ENCODE data around the gene FBXW7. TPM values are rescaled to one million over a fixed set of nuclear protein-coding genes. Genes with fewer than 3 reads are reported as not detected.

The FBXW7 gene
- total RNA-seq, 4 donors from 2014 or later = 106 to 363 (median 138) TPM

- TF ChIP-seq POLR2AphosphoS5 (IDR thresholded peaks at IDR 0.05) (peak in 2 of 3 donors; percentile 65 to 67), EP300 (IDR thresholded peaks at IDR 0.05) (no peak), POLR2A (IDR thresholded peaks at IDR 0.05) (peak in 1 of 2 donors; percentile 52)
- TF ChIP-seq, protein P1, sequence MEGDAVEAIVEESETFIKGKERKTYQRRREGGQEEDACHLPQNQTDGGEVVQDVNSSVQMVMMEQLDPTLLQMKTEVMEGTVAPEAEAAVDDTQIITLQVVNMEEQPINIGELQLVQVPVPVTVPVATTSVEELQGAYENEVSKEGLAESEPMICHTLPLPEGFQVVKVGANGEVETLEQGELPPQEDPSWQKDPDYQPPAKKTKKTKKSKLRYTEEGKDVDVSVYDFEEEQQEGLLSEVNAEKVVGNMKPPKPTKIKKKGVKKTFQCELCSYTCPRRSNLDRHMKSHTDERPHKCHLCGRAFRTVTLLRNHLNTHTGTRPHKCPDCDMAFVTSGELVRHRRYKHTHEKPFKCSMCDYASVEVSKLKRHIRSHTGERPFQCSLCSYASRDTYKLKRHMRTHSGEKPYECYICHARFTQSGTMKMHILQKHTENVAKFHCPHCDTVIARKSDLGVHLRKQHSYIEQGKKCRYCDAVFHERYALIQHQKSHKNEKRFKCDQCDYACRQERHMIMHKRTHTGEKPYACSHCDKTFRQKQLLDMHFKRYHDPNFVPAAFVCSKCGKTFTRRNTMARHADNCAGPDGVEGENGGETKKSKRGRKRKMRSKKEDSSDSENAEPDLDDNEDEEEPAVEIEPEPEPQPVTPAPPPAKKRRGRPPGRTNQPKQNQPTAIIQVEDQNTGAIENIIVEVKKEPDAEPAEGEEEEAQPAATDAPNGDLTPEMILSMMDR (IDR thresholded peaks at IDR 0.05) = no peak
- peak in 1 of 2 donors; percentile 67 for DNase-seq (ENCODE audit: low spot score in 2 of 2)
- peak overlapping the region; percentile 48 for H3K4me3 ChIP-seq
- H3K36me3 ChIP-seq = no peaks in the 10 kb centered on the region
- H3K4me1 ChIP-seq = peaks cover 33% of the 10 kb centered on the region
- H3K27ac ChIP-seq = peak overlapping the region; percentile 85
- 11% methylated on average over 11 of the region's 11 CpGs for WGBS
- H3K27me3 ChIP-seq = no peaks in the 10 kb centered on the region
- H3K9me3 ChIP-seq = no peaks in the 10 kb centered on the region
Observed at GRCh38 chr4:152352622-152353116, 183.2 kb downstream of the FBXW7 start.

- TF ChIP-seq POLR2AphosphoS5 (IDR thresholded peaks at IDR 0.05) = no peak
- TF ChIP-seq EP300 (IDR thresholded peaks at IDR 0.05) = no peak
- TF ChIP-seq POLR2A (IDR thresholded peaks at IDR 0.05) = no peak
- TF ChIP-seq, protein P1 (IDR thresholded peaks at IDR 0.05) = no peak
- Histone ChIP-seq H3K27me3 (no peaks in the 10 kb centered on the region), H3K4me3 (peak overlapping the region; percentile 48), H3K9me3 (no peaks in the 10 kb centered on the region), H3K4me1 (peaks cover 37% of the 10 kb centered on the region), H3K27ac (peak overlapping the region; percentile 85), H3K36me3 (no peaks in the 10 kb centered on the region)
- DNase-seq (ENCODE audit: low spot score in 2 of 2) = no peak
- WGBS = 15% methylated on average over 4 of the region's 4 CpGs
Observed at GRCh38 chr4:152352215-152352614, 183.7 kb downstream of the FBXW7 start.

GRCh38 chr4:152351080-152351479 is 184.8 kb downstream of the FBXW7 start:
- Histone ChIP-seq H3K9me3 (no peaks in the 10 kb centered on the region), H3K4me3 (peak overlapping the region; percentile 48), H3K27me3 (no peaks in the 10 kb centered on the region), H3K27ac (peak overlapping the region; percentile 85), H3K36me3 (peaks cover 5% of the 10 kb centered on the region), H3K4me1 (peaks cover 35% of the 10 kb centered on the region)
- TF ChIP-seq EP300 (IDR thresholded peaks at IDR 0.05) (no peak), POLR2A (IDR thresholded peaks at IDR 0.05) (no peak), POLR2AphosphoS5 (IDR thresholded peaks at IDR 0.05) (no peak)
- TF ChIP-seq, protein P1 (IDR thresholded peaks at IDR 0.05) = no peak
- 40% methylated on average over 2 of the region's 2 CpGs for WGBS
- no peak for DNase-seq (ENCODE audit: low spot score in 2 of 2)

DNA sequence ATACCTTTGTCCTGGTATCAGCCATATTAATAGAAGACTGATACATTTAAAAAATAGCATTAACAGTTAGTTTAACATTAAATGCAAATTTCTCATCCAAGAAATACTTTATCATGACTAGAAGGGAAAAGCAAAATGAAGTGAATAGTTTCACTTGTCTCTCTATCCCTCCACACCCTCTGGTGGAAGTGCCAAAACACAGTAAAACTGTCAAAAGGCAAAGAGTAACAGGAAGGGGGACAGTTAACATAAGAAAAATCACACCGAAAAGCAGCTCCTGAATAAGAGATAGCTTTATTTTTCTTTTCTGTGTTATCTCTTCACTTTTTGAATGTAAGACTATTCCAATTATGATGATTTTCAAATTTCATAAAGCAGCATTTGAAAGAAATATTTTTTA is 187.2 kb downstream of the FBXW7 start:
- H3K4me1 ChIP-seq = peaks cover 37% of the 10 kb centered on the region
- no peak for DNase-seq (ENCODE audit: low spot score in 2 of 2)
- H3K36me3 ChIP-seq = peaks cover 9% of the 10 kb centered on the region
- no peak for TF ChIP-seq POLR2AphosphoS5 (IDR thresholded peaks at IDR 0.05)
- TF ChIP-seq, protein P1 (IDR thresholded peaks at IDR 0.05) = no peak
- no peak for TF ChIP-seq POLR2A (IDR thresholded peaks at IDR 0.05)
- no peak for TF ChIP-seq EP300 (IDR thresholded peaks at IDR 0.05)
- whole genome bisulfite sequencing = 32% methylated on average over 1 of the region's 1 CpG
- no peaks in the 10 kb centered on the region for H3K9me3 ChIP-seq
- H3K4me3 ChIP-seq = peak overlapping the region; percentile 48
- peak overlapping the region; percentile 85 for H3K27ac ChIP-seq
- H3K27me3 ChIP-seq = no peaks in the 10 kb centered on the region

GRCh38 chr4:152346979-152347378 is 188.9 kb downstream of the FBXW7 start:
- TF ChIP-seq POLR2A (IDR thresholded peaks at IDR 0.05) (no peak), EP300 (IDR thresholded peaks at IDR 0.05) (no peak), POLR2AphosphoS5 (IDR thresholded peaks at IDR 0.05) (no peak)
- TF ChIP-seq, protein P1 (IDR thresholded peaks at IDR 0.05) = no peak
- Histone ChIP-seq H3K36me3 (peaks cover 9% of the 10 kb centered on the region), H3K27me3 (no peaks in the 10 kb centered on the region), H3K4me3 (peak overlapping the region; percentile 17), H3K4me1 (peaks cover 31% of the 10 kb centered on the region), H3K9me3 (no peaks in the 10 kb centered on the region), H3K27ac (peak overlapping the region; percentile 24)
- no peak for DNase-seq (ENCODE audit: low spot score in 2 of 2)
- WGBS = 68% methylated on average over 4 of the region's 4 CpGs
